HG03378 (cell line): ENCODE data around the gene THRB.

ENCODE experiments used
- ATAC-seq: cut with Tn5 transposase; IDR thresholded peaks from one replicate; pipeline ENCODE4 v1.9.1; 2021; ENCODE audit warnings: mild to moderate bottlenecking, moderate library complexity; ENCODE audit not compliant: unreplicated experiment

The THRB gene

GRCh38 chr3:24490151-24490550, 4.5 kb downstream of the THRB start:
- ATAC-seq: no peak

- ATAC-seq: no peak
These were observed 7.1 kb downstream of the THRB start for GRCh38 chr3:24487325-24488262.

GRCh38 chr3:24485511-24485910, 9.1 kb downstream of the THRB start:
- ATAC-seq: no peak

GRCh38 chr3:24483873-24484272, 10.8 kb downstream of the THRB start:
- no peak for ATAC-seq

- no peak for ATAC-seq
These were observed 12.4 kb downstream of the THRB start for GRCh38 chr3:24482096-24482705.

GRCh38 chr3:24481193-24481592, 13.5 kb downstream of the THRB start:
- no peak for ATAC-seq

GRCh38 chr3:24480497-24480896, 14.2 kb downstream of the THRB start:
- ATAC-seq: no peak

GRCh38 chr3:24479816-24480215, 14.8 kb downstream of the THRB start:
- ATAC-seq: no peak

GRCh38 chr3:24476871-24477656, 17.6 kb downstream of the THRB start:
- ATAC-seq: no peak

- ATAC-seq: no peak
These were observed 18.7 kb downstream of the THRB start for GRCh38 chr3:24475925-24476324.

GRCh38 chr3:24474862-24475261, 19.8 kb downstream of the THRB start:
- ATAC-seq: no peak

GRCh38 chr3:24472358-24472757, 22.3 kb downstream of the THRB start:
- no peak for ATAC-seq

GRCh38 chr3:24471486-24471885, 23.2 kb downstream of the THRB start:
- ATAC-seq: no peak

GRCh38 chr3:24470277-24470676, 24.4 kb downstream of the THRB start:
- no peak for ATAC-seq

- ATAC-seq: no peak
These were observed 30.3 kb downstream of the THRB start for GRCh38 chr3:24464389-24464788.

GRCh38 chr3:24462737-24463136, 31.9 kb downstream of the THRB start:
- no peak for ATAC-seq

- no peak for ATAC-seq
These were observed 33.7 kb downstream of the THRB start for GRCh38 chr3:24460974-24461373.

GRCh38 chr3:24457719-24458118, 36.9 kb downstream of the THRB start:
- ATAC-seq: no peak

- no peak for ATAC-seq
These were observed 39.8 kb downstream of the THRB start for GRCh38 chr3:24454856-24455255.

GRCh38 chr3:24454393-24454792, 40.3 kb downstream of the THRB start:
- ATAC-seq: no peak

- ATAC-seq: no peak
These were observed 43.1 kb downstream of the THRB start for GRCh38 chr3:24451461-24452099.
